ENCODE data around the gene DLST.

DNA sequence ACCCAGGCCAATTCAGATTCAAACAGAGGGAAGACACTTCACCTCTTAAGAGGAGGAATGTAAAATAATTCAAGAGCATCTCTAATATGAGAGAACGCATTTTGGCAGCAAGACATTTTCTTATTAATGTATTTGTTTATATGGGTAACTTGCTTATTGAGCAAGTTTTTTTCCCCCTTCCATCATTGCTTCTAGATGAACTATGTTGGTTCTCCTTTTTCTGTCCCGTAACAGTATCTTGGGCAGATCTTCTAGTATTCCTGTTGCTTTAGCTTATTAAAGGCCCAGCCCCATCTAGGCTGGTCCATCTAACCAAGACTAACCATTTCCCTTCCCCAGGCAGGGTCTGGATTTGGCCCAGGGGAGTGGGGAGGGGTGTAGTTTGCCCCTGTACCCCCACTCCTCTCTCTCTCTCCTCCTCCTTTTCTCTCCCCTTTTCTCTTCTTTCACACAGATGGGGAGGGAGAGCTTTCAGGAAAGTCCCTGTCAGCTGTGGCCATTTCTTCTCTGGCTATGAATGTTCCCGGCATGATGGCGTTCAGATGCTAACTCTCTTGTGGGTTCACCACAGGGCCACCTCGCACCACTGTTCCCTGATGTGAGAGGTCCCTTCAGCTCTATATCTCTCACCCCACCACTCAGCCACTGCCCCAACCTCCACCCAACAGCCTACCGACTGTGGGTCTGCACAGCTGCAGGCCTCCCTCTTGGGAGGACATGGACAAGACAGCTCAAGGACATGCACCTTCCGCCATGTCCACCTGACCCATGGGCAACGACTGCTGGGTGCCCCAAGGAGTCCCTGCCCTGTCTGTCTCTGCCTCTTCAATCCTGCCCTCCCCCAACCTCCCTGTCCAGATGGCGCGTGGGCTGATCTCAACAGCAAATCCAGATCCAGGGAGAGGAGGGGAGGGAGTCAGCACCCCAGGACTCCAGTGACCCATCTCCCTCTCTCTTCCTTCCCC is 57.1 kb downstream of the DLST start:
- TF ChIP-seq, protein P1, sequence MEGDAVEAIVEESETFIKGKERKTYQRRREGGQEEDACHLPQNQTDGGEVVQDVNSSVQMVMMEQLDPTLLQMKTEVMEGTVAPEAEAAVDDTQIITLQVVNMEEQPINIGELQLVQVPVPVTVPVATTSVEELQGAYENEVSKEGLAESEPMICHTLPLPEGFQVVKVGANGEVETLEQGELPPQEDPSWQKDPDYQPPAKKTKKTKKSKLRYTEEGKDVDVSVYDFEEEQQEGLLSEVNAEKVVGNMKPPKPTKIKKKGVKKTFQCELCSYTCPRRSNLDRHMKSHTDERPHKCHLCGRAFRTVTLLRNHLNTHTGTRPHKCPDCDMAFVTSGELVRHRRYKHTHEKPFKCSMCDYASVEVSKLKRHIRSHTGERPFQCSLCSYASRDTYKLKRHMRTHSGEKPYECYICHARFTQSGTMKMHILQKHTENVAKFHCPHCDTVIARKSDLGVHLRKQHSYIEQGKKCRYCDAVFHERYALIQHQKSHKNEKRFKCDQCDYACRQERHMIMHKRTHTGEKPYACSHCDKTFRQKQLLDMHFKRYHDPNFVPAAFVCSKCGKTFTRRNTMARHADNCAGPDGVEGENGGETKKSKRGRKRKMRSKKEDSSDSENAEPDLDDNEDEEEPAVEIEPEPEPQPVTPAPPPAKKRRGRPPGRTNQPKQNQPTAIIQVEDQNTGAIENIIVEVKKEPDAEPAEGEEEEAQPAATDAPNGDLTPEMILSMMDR (IDR thresholded peaks at IDR 0.05): no peak
- TF ChIP-seq POLR2A (IDR thresholded peaks at IDR 0.05): no peak
